ENCODE results near the gene FAXDC2.
A peak's percentile ranks its signal among the peaks of the same experiment; 100 is the strongest.
"Not testable (repeated sequence)": the region's sequence is repeated elsewhere in the genome, so short reads cannot be mapped to it uniquely, and the experiment has no call there.

FAXDC2 gene

GRCh38 chr5:154830596-154830995, 19.8 kb downstream of the FAXDC2 start:
- no peak for DNase-seq (ENCODE audit: low read depth)

GRCh38 chr5:154830219-154830595, 20.2 kb downstream of the FAXDC2 start:
- no peak for DNase-seq (ENCODE audit: low read depth)

GRCh38 chr5:154829589-154830218, 20.7 kb downstream of the FAXDC2 start:
- no peak for DNase-seq (ENCODE audit: low read depth)

GRCh38 chr5:154829181-154829588, 21.2 kb downstream of the FAXDC2 start:
- no peak for DNase-seq (ENCODE audit: low read depth)

- DNase-seq (ENCODE audit: low read depth): no peak
Measured at GRCh38 chr5:154824070-154824469, 26.3 kb downstream of the FAXDC2 start.

GRCh38 chr5:154823605-154824004, 26.8 kb downstream of the FAXDC2 start:
- no peak for DNase-seq (ENCODE audit: low read depth)

- DNase-seq (ENCODE audit: low read depth): not testable (repeated sequence)
Measured at GRCh38 chr5:154822896-154823295, 27.5 kb downstream of the FAXDC2 start.

GRCh38 chr5:154820383-154820782, 30.0 kb downstream of the FAXDC2 start:
- no peak for DNase-seq (ENCODE audit: low read depth)

GRCh38 chr5:154819546-154819945, 30.9 kb downstream of the FAXDC2 start:
- no peak for DNase-seq (ENCODE audit: low read depth)

- no peak for DNase-seq (ENCODE audit: low read depth)
Measured at GRCh38 chr5:154818471-154819116, 31.8 kb downstream of the FAXDC2 start.

- no peak for DNase-seq (ENCODE audit: low read depth)
Measured at GRCh38 chr5:154817815-154818214, 32.6 kb downstream of the FAXDC2 start.

- no peak for DNase-seq (ENCODE audit: low read depth)
Measured at GRCh38 chr5:154816891-154817492, 33.4 kb downstream of the FAXDC2 start.

GRCh38 chr5:154815684-154816247, 34.6 kb downstream of the FAXDC2 start:
- DNase-seq (ENCODE audit: low read depth): no peak

- no peak for DNase-seq (ENCODE audit: low read depth)
Measured at GRCh38 chr5:154815025-154815424, 35.4 kb downstream of the FAXDC2 start.

GRCh38 chr5:154813736-154814135, 36.7 kb downstream of the FAXDC2 start:
- no peak for DNase-seq (ENCODE audit: low read depth)

- no peak for DNase-seq (ENCODE audit: low read depth)
Measured at GRCh38 chr5:154813158-154813557, 37.2 kb downstream of the FAXDC2 start.

GRCh38 chr5:154811653-154812465, 38.5 kb downstream of the FAXDC2 start:
- peak; percentile 70 for DNase-seq (ENCODE audit: low read depth)

GRCh38 chr5:154811239-154811638, 39.2 kb downstream of the FAXDC2 start:
- DNase-seq (ENCODE audit: low read depth): no peak

- no peak for DNase-seq (ENCODE audit: low read depth)
Measured at GRCh38 chr5:154806176-154806575, 44.2 kb downstream of the FAXDC2 start.

- no peak for DNase-seq (ENCODE audit: low read depth)
Measured at GRCh38 chr5:154802050-154802449, 48.4 kb downstream of the FAXDC2 start.

GRCh38 chr5:154801083-154801482, 49.3 kb downstream of the FAXDC2 start:
- DNase-seq (ENCODE audit: low read depth): no peak

- DNase-seq (ENCODE audit: low read depth): no peak
Measured at GRCh38 chr5:154800582-154800981, 49.8 kb downstream of the FAXDC2 start.
